Stomach (tissue), 9 donors: Measurements from ENCODE around the gene CYP4F22. TPM values are rescaled to one million over a fixed set of nuclear protein-coding genes. Genes with fewer than 3 reads are reported as not detected.
"Not testable (repeated sequence)": the region's sequence is repeated elsewhere in the genome, so short reads cannot be mapped to it uniquely, and the experiment has no call there.

Experiments
- DNase-seq, 2 donors: peaks; one replicate each; pipeline versions ENCODE4 v3.0.0 to v3.0.0-alpha.2; 2013 to 2019
- H3K27ac ChIP-seq, 5 donors: fragments of 200-600 bp in 4 of 5; sonication (generic) in 4 of 5; one replicate each; pipeline ENCODE4 v1.5.1; 2013 to 2019; ENCODE audit warnings: mild to moderate bottlenecking in 1 of 5, moderate library complexity in 1 of 5
- H3K27me3 ChIP-seq, 3 donors: fragments of 200-600 bp; sonication (generic); one replicate each; pipeline ENCODE4 v1.5.1; 2017 to 2019; ENCODE audit warnings: mixed run types in 1 of 3
- H3K36me3 ChIP-seq, 4 donors: fragments of 200-600 bp; sonication (generic); 1 replicate in 3 of 4; 2 replicates in 1 of 4; pipeline ENCODE4 v1.5.1; 2016 to 2019
- H3K4me1 ChIP-seq, 4 donors: fragments of 200-600 bp; sonication (generic); one replicate each; pipeline ENCODE4 v1.5.1; 2016 to 2019
- H3K4me3 ChIP-seq, 4 donors: fragments of 200-600 bp; sonication (generic) in 3 of 4; one replicate each; pipeline ENCODE4 v1.5.1; 2016 to 2019; ENCODE audit warnings: mild to moderate bottlenecking in 1 of 4
- H3K9me3 ChIP-seq, 4 donors: fragments of 200-600 bp; sonication (generic); one replicate each; pipeline ENCODE4 v1.5.1; 2016 to 2019
- CTCF ChIP-seq, 7 experiments: fragments of 450-650 bp in 4 of 7; fragments of 200-600 bp in 3 of 7; sonication (generic) in 3 of 7; IDR thresholded peaks; one replicate each; pipeline ENCODE4 v1.5.1; 2016 to 2019; ENCODE audit warnings: antibody characterized with exemption in 7 of 7, control low read depth in 2 of 7, mild to moderate bottlenecking in 1 of 7
- EP300 ChIP-seq: sonication (generic); formaldehyde crosslinking; IDR thresholded peaks from one replicate; pipeline ENCODE4 v1.6.1; 2017; ENCODE audit warnings: antibody characterized with exemption
- POLR2A ChIP-seq, 4 donors: fragments of 450-650 bp; IDR thresholded peaks; one replicate each; pipeline ENCODE4 v1.6.1; 2016; ENCODE audit warnings: antibody characterized with exemption in 4 of 4, control low read depth in 2 of 4, mild to moderate bottlenecking in 1 of 4, moderate library complexity in 1 of 4
- POLR2AphosphoS5 ChIP-seq, 3 donors: sonication (generic); formaldehyde crosslinking; IDR thresholded peaks; one replicate each; pipeline ENCODE4 v1.6.1; 2016; ENCODE audit warnings: antibody characterized with exemption in 3 of 3
- whole genome bisulfite sequencing, 5 donors: extraction: QIAGEN DNeasy Blood & Tissue Kit in 3 of 5; methylation state at CpG; one replicate each; pipeline versions ENCODE4 v1.1.5 to v1.1.7; 2013 to 2018; 5-methylcytosine and 5-hydroxymethylcytosine counted together
- intact Hi-C: fragments of 100-400 bp; cut with DNase I; formaldehyde crosslinking; loops from one replicate; pipeline ENCODE4 v1.15.1; 2023; ENCODE audit warnings: low total_unique reads
- polyA plus RNA-seq, 3 donors: library from polyadenylated mRNA; stranded (reverse); fragments of 200-250 nt; gene quantifications; one replicate each; pipeline ENCODE4 v1.2.3, GENCODE V29; 2013
- total RNA-seq, 5 donors: library from RNA; depleted of rRNA; stranded (reverse); fragments of >200 nt; gene quantifications; one replicate each; pipeline versions ENCODE4 v1.1.0 to v1.2.3, GENCODE V29; 2014 to 2016
- donor health status: healthy with polysubstance abuse.
- donor health status: Bipolar disorder and iron deficiency.
- donor health status: healthy.

Gene CYP4F22
- total and polyA plus RNA-seq, 8 donors, result 0.12 to 21.6 (median 0.71) TPM; not detected in 2

DNA sequence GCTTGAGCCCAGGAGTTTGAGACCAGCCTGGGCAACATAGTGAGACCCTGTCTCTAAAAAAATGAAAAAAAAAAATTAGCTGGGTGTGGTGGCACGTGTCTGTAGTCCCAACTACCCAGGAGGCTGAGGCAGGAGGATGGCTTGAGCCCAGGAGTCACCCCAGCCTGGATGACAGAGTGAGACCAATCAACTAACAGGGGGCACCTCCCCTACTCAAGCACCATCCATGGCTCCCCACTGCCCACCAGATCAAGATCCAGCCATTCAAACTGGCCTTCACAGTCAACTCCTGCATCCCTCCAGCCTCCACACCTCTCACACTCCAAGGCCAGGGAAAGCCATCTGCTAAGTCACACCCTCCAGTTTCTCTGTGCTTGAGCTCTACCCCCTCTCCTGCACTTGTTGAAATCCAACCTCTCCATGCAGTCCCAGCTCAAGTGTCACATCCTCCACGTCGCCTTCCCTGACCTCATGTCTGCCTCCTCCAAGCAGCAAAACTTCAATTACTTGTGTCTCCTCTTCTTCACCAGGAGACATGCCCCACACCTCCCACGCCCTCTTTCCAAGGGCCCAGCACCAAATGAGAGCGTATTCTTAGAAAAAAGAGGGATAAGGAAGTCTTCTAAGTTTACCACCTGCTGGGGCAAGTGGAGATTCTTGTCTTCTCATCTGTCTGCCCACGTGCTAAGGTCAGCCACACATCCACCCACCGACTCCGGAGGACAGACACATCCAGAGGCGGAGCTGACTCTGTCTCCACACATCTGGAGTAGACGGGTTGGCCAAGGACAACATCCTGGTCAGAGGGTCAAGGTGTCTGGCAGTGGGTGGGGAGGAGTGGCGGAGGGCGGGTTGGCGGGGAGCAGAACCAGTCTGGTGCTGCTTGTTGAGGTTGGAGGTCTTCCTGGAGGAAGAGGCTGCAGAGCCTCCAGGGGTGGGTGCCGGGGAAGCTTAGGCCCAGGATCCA lies 974 bp upstream of the CYP4F22 start:
- no peaks in the 10 kb centered on the region for H3K9me3 ChIP-seq
- H3K27me3 ChIP-seq, result peaks cover 4 to 87% (median 41%) of the 10 kb centered on the region in 3 donors
- no peak overlapping the region for H3K27ac ChIP-seq
- peaks cover 6 to 16% (median 14%) of the 10 kb centered on the region in 4 donors for H3K4me1 ChIP-seq
- no peaks in the 10 kb centered on the region for H3K36me3 ChIP-seq
- DNase-seq, result no peak
- intact Hi-C loops, result no loop called here
- H3K4me3 ChIP-seq, result no peak overlapping the region
- 60 to 66% (median 62%) methylated on average over 14 of the region's 14 CpGs for WGBS, 5 donors
- no peak for TF ChIP-seq POLR2AphosphoS5 (IDR thresholded peaks at IDR 0.05)

DNA sequence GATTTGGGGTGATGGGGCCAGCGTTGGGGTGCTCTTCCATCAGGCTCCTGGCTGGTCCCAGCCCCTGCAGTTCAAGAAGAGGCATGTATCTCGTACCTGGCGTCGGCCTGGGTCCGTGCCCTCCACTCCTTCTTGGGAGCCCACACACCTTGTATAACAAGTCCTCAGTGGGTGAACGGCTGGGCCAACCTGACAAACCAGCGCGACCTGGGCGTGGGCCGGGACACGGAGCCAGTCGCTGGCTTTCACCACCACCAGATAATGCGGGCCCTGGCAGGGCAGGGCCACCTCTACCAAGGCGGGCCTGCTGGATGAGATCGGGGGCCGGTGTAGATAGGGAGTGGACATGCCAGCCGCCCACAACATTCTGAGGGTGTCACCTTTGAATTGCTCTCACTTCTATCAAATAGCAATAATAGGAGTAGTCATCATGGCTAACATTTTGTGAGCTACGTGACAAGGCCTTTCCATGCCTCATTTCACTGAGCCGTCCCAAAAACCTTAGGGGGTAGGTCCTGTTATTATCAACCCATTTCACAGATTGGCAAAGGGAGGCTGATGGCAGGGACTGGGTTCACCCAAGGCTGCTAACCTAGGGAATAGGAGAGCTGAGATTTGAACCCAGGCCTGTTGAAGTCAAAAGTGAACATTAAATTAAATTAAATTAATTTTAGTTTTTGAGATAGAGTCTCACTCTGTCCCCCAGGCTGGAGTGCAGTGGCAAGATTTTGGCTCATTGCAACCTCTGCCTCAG lies 3.5 kb downstream of the CYP4F22 start:
- intact Hi-C loops, result no loop called here
- 46 to 81% (median 55%) methylated on average over 8 to 19 of the region's 19 CpGs for WGBS, 5 donors
- peak; percentile 30 to 68 for DNase-seq
- Histone ChIP-seq H3K9me3 (peaks cover 0 to 11% (median 9%) of the 10 kb centered on the region in 4 donors), H3K4me3 (no peak overlapping the region), H3K4me1 (peaks cover 6 to 16% (median 14%) of the 10 kb centered on the region in 4 donors), H3K36me3 (no peaks in the 10 kb centered on the region), H3K27me3 (peaks cover 4 to 56% (median 36%) of the 10 kb centered on the region in 3 donors), H3K27ac (peak overlapping the region in 2 of 5 donors; percentile 20 to 74)
- TF ChIP-seq POLR2A (IDR thresholded peaks at IDR 0.05), result no peak
- no peak for TF ChIP-seq CTCF (IDR thresholded peaks at IDR 0.05)
- no peak for TF ChIP-seq EP300
- no peak for TF ChIP-seq POLR2AphosphoS5 (IDR thresholded peaks at IDR 0.05)

- Histone ChIP-seq H3K27ac (peak overlapping the region in 3 of 5 donors; percentile 28 to 64 (median 46)), H3K27me3 (peaks cover 0 to 41% (median 5%) of the 10 kb centered on the region in 3 donors), H3K9me3 (peaks cover 0 to 21% (median 19%) of the 10 kb centered on the region in 4 donors)
- H3K36me3 ChIP-seq, intact Hi-C loops, H3K4me1 ChIP-seq, DNase-seq, H3K4me3 ChIP-seq: not testable (repeated sequence)
- 86 to 91% (median 89%) methylated on average over 9 of the region's 9 CpGs for WGBS, 5 donors
Observed at GRCh38 chr19:15515227-15515625, 6.9 kb downstream of the CYP4F22 start.

- TF ChIP-seq POLR2A (IDR thresholded peaks at IDR 0.05), result no peak
- H3K4me3 ChIP-seq, result no peak overlapping the region
- H3K27me3 ChIP-seq, result peaks cover 0 to 32% (median 3%) of the 10 kb centered on the region in 3 donors
- H3K9me3 ChIP-seq, result peaks cover 0 to 21% (median 19%) of the 10 kb centered on the region in 4 donors
- no peaks in the 10 kb centered on the region for H3K36me3 ChIP-seq
- DNase-seq, result no peak
- WGBS, 5 donors, result 79 to 96% (median 90%) methylated on average over 3 of the region's 3 CpGs
- no peaks in the 10 kb centered on the region for H3K4me1 ChIP-seq
- intact Hi-C loops, result no loop called here
- H3K27ac ChIP-seq, result no peak overlapping the region
Observed at GRCh38 chr19:15516363-15516762, 8.0 kb downstream of the CYP4F22 start.

GRCh38 chr19:15517778-15518177 lies 9.5 kb downstream of the CYP4F22 start:
- 81 to 100% (median 86%) methylated on average over 1 of the region's 1 CpG for WGBS, 5 donors
- no peak overlapping the region for H3K4me3 ChIP-seq
- H3K36me3 ChIP-seq, result no peaks in the 10 kb centered on the region
- H3K4me1 ChIP-seq, result no peaks in the 10 kb centered on the region
- peaks cover 0 to 21% (median 19%) of the 10 kb centered on the region in 4 donors for H3K9me3 ChIP-seq
- no peak for DNase-seq
- peaks cover 0 to 33% (median 0%) of the 10 kb centered on the region in 3 donors for H3K27me3 ChIP-seq
- no peak for TF ChIP-seq POLR2AphosphoS5 (IDR thresholded peaks at IDR 0.05)
- TF ChIP-seq EP300, result no peak
- no peak for TF ChIP-seq POLR2A (IDR thresholded peaks at IDR 0.05)
- no peak for TF ChIP-seq CTCF (IDR thresholded peaks at IDR 0.05)
- intact Hi-C loops, result no loop called here
- no peak overlapping the region for H3K27ac ChIP-seq
